ENCODE data around the gene GET4. TPM values are rescaled to one million over a fixed set of nuclear protein-coding genes. Genes with fewer than 3 reads are reported as not detected.
"Not testable (repeated sequence)": the region's sequence is repeated elsewhere in the genome, so short reads cannot be mapped to it uniquely, and the experiment has no call there.

GET4 gene
- total RNA-seq, 1 experiment from 2014 or later: 96.7 TPM

DNA sequence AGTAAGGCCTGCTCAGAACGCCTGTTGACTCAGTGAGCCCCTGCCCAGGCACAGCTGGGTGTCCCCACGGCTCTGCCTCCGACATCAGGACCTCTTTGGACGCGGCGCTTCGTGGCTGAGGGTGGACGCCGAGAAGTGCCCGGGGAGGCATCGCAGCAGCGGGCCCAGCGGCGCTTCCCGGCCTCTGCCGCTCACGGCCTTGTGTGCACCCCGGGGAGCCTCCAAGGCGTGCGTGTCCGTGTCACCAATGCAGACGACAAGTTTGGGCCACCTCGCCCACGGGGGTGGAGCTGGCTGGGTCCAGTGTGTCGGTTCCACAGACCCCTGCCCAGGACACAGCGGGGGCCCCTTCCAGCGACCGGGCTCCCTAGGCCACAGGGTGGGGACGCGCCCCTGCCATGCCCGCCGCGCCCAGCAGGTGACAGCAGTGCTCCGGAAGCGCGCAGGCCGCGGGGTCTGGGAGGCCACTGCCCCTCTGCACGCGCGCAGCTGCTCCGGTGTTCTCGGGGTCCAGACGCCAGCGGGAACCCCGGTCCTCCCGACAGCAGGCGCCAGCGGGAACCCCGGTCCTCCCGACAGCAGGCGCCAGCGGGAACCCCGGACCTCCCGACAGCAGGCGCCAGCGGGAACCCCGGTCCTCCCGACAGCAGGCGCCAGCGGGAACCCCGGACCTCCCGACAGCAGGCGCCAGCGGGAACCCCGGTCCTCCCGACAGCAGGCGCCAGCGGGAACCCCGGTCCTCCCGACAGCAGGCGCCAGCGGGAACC, 32.4 kb downstream of the GET4 start:
- Histone ChIP-seq H3K4me3 (ENCODE audit: low read length) (peak overlapping the region; percentile 58), H2AFZ (ENCODE audit: low read length) (peak overlapping the region; percentile 64; the same call in 1 of the 2 replicates), H3K4me2 (ENCODE audit: low read length) (peak overlapping the region; percentile 78)
- DNase-seq (peak; percentile 57), ATAC-seq (peak; percentile 80)
- POLR2A ChIA-PET (ENCODE audit: unreplicated experiment): interaction anchor here (0.6 kb wide), 1 partner anchor 83 kb away, joined by 17 read pairs; no protein-coding TSS in a partner anchor
- H3K27ac ChIP-seq (ENCODE audit: low read length); H3K27me3 ChIP-seq (ENCODE audit: low read length); H3F3A ChIP-seq (ENCODE audit: low read length, unreplicated experiment); H3K4me1 ChIP-seq (ENCODE audit: insufficient read depth, low read length); H4K20me1 ChIP-seq (ENCODE audit: low read length); H3K9me2 ChIP-seq (replicated peaks; ENCODE audit: low read length); H3K9ac ChIP-seq (ENCODE audit: low read length); H3K79me2 ChIP-seq (ENCODE audit: low read length); H3K9me3 ChIP-seq (ENCODE audit: low read length); intact Hi-C loops (cut with micrococcal nuclease); BruUV-seq (replicated peaks); H3K36me3 ChIP-seq (ENCODE audit: low read depth, low read length): not testable (repeated sequence)
- TF ChIP-seq, protein P1, sequence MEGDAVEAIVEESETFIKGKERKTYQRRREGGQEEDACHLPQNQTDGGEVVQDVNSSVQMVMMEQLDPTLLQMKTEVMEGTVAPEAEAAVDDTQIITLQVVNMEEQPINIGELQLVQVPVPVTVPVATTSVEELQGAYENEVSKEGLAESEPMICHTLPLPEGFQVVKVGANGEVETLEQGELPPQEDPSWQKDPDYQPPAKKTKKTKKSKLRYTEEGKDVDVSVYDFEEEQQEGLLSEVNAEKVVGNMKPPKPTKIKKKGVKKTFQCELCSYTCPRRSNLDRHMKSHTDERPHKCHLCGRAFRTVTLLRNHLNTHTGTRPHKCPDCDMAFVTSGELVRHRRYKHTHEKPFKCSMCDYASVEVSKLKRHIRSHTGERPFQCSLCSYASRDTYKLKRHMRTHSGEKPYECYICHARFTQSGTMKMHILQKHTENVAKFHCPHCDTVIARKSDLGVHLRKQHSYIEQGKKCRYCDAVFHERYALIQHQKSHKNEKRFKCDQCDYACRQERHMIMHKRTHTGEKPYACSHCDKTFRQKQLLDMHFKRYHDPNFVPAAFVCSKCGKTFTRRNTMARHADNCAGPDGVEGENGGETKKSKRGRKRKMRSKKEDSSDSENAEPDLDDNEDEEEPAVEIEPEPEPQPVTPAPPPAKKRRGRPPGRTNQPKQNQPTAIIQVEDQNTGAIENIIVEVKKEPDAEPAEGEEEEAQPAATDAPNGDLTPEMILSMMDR (conservative IDR thresholded peaks at IDR 0.05; ENCODE audit: low read depth, low read length): peak; percentile 66
- CTCF ChIA-PET: interaction anchor here (0.6 kb wide), 1 partner anchor 45 kb away, joined by 3 read pairs; no protein-coding TSS in a partner anchor

DNA sequence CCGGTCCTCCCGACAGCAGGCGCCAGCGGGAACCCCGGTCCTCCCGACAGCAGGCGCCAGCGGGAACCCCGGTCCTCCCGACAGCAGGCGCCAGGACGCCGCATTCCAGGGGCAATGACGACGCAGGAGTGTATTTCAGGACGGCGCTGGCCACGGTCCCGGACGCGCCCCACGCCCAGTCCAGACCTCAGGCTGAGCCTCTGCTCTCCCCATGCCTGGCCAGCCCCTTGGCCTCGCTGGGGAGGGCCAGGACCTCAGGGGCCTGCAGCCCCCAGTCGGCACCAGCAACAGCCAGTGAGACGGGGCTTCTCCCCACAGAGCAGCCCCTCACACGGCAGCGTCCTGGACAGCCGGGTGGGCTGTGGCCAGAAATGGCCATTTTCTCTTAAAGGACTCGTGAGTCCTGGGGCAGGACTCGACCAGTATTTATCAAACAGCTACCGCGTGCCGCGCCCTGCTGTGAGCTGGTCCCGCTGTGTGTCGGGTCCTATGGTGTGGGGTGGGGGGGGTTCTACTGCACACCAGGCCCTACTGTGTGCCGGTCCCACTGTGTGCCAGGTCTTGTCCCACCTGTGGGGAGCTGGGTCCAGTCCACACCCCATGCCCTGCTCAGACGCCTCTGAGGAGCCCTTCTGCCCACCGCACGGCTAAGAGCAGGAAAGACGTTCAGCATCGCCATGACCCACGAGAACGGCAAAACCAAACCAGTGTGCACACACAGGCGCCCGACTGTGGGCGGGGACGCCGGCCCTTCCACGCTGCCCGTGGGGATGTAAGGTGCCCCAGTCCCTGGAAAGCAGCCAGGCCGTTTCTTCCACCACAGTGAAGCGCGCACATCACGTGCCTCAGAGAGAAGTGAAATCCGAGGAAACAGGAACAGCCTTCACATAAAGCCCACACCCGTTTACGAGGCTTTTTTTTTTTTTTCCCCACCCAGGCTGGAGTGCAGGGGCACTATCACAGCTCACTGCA, 33.3 kb downstream of the GET4 start:
- Histone ChIP-seq H3K4me2 (ENCODE audit: low read length) (peak overlapping the region; percentile 78), H4K20me1 (ENCODE audit: low read length) (no peaks in the 10 kb centered on the region), H3F3A (ENCODE audit: low read length, unreplicated experiment) (no peaks in the 10 kb centered on the region), H3K27ac (ENCODE audit: low read length) (no peak overlapping the region), H3K4me3 (ENCODE audit: low read length) (peak overlapping the region; percentile 58), H3K79me2 (ENCODE audit: low read length) (no peaks in the 10 kb centered on the region), H3K9me2 (replicated peaks; ENCODE audit: low read length) (no peaks in the 10 kb centered on the region), H3K9me3 (ENCODE audit: low read length) (no peaks in the 10 kb centered on the region), H2AFZ (ENCODE audit: low read length) (peak overlapping the region; percentile 64; the same call in 1 of the 2 replicates), H3K36me3 (ENCODE audit: low read depth, low read length) (no peaks in the 10 kb centered on the region), H3K9ac (ENCODE audit: low read length) (no peak overlapping the region), H3K4me1 (ENCODE audit: insufficient read depth, low read length) (peaks cover 14% of the 10 kb centered on the region), H3K27me3 (ENCODE audit: low read length) (peaks cover 4% of the 10 kb centered on the region; the same call in 1 of the 2 replicates)
- DNase-seq (peak; percentile 23), ATAC-seq (peak; percentile 53)
- intact Hi-C loops (cut with micrococcal nuclease): no loop called here
- TF ChIP-seq EZH2phosphoT487 (IDR thresholded peaks at IDR 0.05; ENCODE audit: borderline replicate concordance, low read length): no peak
- TF ChIP-seq EZH2 (IDR thresholded peaks at IDR 0.05; ENCODE audit: low read length, unreplicated experiment): no peak
- TF ChIP-seq, protein P1 (conservative IDR thresholded peaks at IDR 0.05; ENCODE audit: low read depth, low read length): no peak
- BruUV-seq (replicated peaks): no TSS peak
- ChIA-PET POLR2A (ENCODE audit: unreplicated experiment) (no interaction called here), CTCF (no interaction called here)
